ENCODE measurements around the gene STK32B.

DNA sequence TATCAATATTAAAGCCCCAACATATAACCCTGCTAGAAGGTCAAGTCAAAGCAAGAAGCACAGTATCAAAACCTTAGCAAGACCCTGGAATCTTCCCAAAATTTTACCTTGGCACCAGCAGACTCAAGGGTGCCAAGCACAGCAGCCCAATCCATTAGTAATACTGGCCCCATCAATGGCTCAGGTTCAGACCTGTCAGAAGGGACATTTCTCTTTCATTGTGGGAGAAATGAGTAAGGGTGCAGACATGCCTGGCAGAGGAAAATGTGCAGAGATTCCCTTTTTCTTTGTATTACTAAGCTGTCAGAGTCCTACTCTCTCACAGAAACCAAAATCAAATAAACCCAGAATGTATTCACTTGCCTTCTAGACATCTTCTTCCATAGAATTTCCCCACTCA is 453.2 kb downstream of the STK32B start:
- TF ChIP-seq, protein P1, sequence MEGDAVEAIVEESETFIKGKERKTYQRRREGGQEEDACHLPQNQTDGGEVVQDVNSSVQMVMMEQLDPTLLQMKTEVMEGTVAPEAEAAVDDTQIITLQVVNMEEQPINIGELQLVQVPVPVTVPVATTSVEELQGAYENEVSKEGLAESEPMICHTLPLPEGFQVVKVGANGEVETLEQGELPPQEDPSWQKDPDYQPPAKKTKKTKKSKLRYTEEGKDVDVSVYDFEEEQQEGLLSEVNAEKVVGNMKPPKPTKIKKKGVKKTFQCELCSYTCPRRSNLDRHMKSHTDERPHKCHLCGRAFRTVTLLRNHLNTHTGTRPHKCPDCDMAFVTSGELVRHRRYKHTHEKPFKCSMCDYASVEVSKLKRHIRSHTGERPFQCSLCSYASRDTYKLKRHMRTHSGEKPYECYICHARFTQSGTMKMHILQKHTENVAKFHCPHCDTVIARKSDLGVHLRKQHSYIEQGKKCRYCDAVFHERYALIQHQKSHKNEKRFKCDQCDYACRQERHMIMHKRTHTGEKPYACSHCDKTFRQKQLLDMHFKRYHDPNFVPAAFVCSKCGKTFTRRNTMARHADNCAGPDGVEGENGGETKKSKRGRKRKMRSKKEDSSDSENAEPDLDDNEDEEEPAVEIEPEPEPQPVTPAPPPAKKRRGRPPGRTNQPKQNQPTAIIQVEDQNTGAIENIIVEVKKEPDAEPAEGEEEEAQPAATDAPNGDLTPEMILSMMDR (IDR thresholded peaks at IDR 0.05), result no peak
- no peak for TF ChIP-seq POLR2A (IDR thresholded peaks at IDR 0.05)
